ENCODE measurements around the gene UCKL1. TPM values are rescaled to one million over a fixed set of nuclear protein-coding genes. Genes with fewer than 3 reads are reported as not detected.

The UCKL1 gene
- total RNA-seq, result 10 to 100 TPM; 72.6 to 78.0 TPM
- polyA plus RNA-seq (ENCODE audit: insufficient read depth, low read depth, low replicate concordance), result 35.0 TPM
- long read RNA-seq, donor 1, partial matches to known transcripts, result 0 of 6 reads
- long read RNA-seq, donor 1, other reads (novel, unspliced or antisense), result 6 of 6 reads
- long read RNA-seq, donor 2, result 0 reads

DNA sequence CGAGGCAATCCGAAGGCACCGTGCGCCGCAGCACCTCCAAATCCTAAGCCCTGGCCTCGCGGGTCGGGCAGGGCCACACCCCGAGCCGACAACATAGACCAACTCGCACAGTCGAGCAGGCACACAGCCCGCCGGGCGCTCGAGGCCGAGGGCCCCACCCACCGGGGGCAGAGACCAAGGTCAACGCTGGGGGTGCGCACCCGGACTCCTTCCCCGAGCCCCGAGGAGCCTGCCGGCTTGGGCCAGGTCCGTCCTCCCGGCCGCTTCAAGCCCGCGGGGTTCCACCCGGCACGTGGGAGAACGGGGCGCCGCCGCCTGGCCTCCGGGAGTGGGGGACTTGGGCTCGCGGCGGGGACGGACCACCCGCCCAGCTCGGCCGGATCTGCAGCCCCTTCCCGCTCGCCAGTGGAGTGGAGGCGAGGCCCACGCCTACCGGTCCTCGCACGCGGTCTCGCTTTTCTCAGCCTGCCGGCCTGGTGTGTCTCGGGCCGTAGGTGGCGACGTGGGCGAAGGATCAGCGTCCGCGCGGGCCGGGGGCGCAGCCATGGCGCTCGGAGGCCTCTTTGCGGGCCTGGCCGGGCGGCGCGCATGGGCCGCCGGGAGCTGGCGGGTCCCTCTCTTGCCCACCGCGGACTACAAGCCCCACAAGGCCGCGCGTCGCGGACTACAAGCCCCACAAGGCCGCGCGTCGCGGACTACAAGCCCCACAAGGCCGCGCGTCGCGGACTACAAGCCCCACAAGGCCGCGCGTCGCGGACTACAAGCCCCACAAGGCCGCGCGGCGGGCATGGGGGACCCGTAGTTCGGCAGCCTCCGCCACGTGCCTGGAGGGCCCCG is at the start of gene UCKL1:
UCKL1 (minus strand) TSS at position 590 of the 837 bp plus-strand sequence; CDS start at position 546, 44 bp downstream.
- Histone ChIP-seq H3K4me1 (peaks cover 52% of the 10 kb centered on the region), H3K4me3 (peak within 1 kb of the TSS; percentile 88 to 96), H3K27me3 (no peaks in the 10 kb centered on the region), H3K36me3 (ENCODE audit: low read depth, missing control alignments) (no peaks in the 10 kb centered on the region), H3K9me3 (no peaks in the 10 kb centered on the region), H3K27ac (peak within 1 kb of the TSS; percentile 87 to 95)
- TF ChIP-seq, protein P1, sequence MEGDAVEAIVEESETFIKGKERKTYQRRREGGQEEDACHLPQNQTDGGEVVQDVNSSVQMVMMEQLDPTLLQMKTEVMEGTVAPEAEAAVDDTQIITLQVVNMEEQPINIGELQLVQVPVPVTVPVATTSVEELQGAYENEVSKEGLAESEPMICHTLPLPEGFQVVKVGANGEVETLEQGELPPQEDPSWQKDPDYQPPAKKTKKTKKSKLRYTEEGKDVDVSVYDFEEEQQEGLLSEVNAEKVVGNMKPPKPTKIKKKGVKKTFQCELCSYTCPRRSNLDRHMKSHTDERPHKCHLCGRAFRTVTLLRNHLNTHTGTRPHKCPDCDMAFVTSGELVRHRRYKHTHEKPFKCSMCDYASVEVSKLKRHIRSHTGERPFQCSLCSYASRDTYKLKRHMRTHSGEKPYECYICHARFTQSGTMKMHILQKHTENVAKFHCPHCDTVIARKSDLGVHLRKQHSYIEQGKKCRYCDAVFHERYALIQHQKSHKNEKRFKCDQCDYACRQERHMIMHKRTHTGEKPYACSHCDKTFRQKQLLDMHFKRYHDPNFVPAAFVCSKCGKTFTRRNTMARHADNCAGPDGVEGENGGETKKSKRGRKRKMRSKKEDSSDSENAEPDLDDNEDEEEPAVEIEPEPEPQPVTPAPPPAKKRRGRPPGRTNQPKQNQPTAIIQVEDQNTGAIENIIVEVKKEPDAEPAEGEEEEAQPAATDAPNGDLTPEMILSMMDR (IDR thresholded peaks at IDR 0.05), result no peak
- peak; percentile 24 for TF ChIP-seq POLR2A (IDR thresholded peaks at IDR 0.05)
- intact Hi-C loops (cut with DNase I; ENCODE audit: low total_unique reads), result no loop called here
- 0% methylated on average over 12 to 73 of the region's 105 CpGs for WGBS, 2 donors
- DNase-seq, result peak; percentile 93

DNA sequence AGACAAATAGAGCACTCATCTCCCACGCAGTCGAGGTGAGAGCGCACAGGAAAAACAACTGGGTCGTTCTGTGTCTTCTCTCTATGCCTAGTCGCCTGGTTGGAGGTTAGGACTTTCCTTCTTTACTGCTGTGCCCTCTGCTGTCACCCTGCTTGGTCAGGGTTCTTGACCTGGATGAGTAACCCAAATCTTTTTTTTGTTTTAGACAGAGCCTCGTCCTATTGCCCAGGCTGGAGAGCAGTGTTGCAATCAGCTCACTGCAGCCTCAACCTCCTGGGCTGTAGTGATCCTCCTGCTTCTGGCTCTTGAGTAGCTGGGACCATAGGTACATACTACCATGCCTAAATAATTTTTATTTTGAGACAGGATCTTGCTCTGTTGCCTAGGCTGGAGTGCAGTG is 49.2 kb upstream of the UCKL1 start:
- Histone ChIP-seq H3K4me1 (no peaks in the 10 kb centered on the region), H3K36me3 (ENCODE audit: low read depth, missing control alignments) (no peaks in the 10 kb centered on the region), H3K27me3 (no peaks in the 10 kb centered on the region), H3K9me3 (no peaks in the 10 kb centered on the region), H3K4me3 (no peak overlapping the region), H3K27ac (no peak overlapping the region)
- no peak for DNase-seq
- intact Hi-C loops (cut with DNase I; ENCODE audit: low total_unique reads), result no loop called here
- no peak for TF ChIP-seq POLR2A (IDR thresholded peaks at IDR 0.05)
- TF ChIP-seq, protein P1 (IDR thresholded peaks at IDR 0.05), result no peak
- 79 to 87% methylated on average over 6 of the region's 6 CpGs for WGBS, 2 donors

DNA sequence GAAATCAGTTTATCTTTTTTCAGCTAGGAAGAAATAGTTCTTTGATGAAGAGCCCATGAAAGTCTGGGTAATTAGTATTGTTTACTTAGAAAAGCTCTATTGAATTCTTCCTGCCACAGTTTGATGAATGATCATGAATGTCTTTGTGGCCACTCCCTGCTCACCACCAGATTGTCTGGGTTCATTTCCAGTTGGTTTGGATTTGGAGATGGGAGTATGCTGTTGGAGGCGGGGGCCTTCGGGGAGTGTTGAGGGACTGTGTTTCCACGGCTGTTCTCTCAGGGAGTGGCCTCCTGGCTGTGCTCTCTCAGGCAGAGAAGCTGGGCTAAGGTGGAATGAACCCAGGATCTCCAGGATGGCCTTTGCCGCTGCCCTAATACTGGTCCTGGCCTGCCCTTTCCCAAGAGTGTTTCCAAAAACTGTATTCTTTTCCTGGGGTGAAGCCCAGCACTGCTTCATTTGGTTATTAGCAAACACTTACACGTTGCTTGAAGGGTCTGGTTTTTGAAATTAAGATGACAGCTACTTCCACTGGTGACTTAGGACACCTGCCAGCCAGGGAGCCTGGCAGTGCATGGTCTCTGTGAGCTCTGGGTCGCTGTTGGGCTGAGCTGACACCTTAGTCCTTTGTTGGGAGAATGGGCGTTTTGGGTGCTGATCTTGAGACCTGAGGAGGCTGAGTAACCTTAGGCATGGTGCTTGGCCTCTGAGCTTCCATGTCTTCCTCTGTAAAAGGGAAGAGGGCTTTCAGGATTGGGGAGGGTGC is 47.9 kb upstream of the UCKL1 start:
- Histone ChIP-seq H3K36me3 (ENCODE audit: low read depth, missing control alignments) (no peaks in the 10 kb centered on the region), H3K27me3 (no peaks in the 10 kb centered on the region)
- WGBS, 2 donors, result 88 to 94% methylated on average over 7 of the region's 7 CpGs

DNA sequence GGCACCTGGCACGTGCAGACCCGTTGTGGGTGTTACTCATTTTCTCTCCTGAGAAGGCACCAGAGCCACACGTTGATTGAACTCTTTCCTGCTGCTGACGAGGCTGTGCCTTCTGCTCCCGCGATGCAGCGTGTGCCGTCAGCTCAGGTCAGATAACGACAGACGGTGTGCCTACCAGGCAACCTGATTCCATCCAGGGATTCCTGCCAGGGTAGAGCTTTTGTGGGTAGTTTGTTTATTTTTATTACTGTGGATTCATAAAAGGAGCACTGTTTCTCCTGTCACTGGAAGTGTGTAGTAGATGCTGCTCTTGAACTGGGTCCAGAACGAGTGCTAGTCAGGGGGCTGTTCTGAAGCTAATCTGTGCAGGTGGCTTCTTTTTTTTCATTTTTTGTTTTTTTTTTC is 45.4 kb upstream of the UCKL1 start:
- no peak for DNase-seq
- 58 to 86% methylated on average over 7 to 11 of the region's 11 CpGs for WGBS, 2 donors

More for the DNA sequence above, 47.9 kb upstream of the UCKL1 start:
- Histone ChIP-seq H3K4me1 (no peaks in the 10 kb centered on the region), H3K9me3 (no peaks in the 10 kb centered on the region), H3K4me3 (no peak overlapping the region), H3K27ac (no peak overlapping the region)
- intact Hi-C loops (cut with DNase I; ENCODE audit: low total_unique reads), result no loop called here
- no peak for TF ChIP-seq POLR2A (IDR thresholded peaks at IDR 0.05)
- TF ChIP-seq, protein P1 (IDR thresholded peaks at IDR 0.05), result no peak
- no peak for DNase-seq

More for the DNA sequence above, 45.4 kb upstream of the UCKL1 start:
- Histone ChIP-seq H3K27ac (no peak overlapping the region), H3K9me3 (no peaks in the 10 kb centered on the region), H3K36me3 (ENCODE audit: low read depth, missing control alignments) (no peaks in the 10 kb centered on the region), H3K27me3 (no peaks in the 10 kb centered on the region), H3K4me1 (no peaks in the 10 kb centered on the region), H3K4me3 (no peak overlapping the region)
- TF ChIP-seq, protein P1 (IDR thresholded peaks at IDR 0.05), result no peak
- TF ChIP-seq POLR2A (IDR thresholded peaks at IDR 0.05), result no peak
- intact Hi-C loops (cut with DNase I; ENCODE audit: low total_unique reads), result no loop called here
